WTC11 (cell line): ENCODE data around the gene GJA3.

Source experiments
- CTCF ChIP-seq: fragments of 200-600 bp; IDR thresholded peaks from 2 replicates; pipeline ENCODE4 v1.8.0; 2022; ENCODE audit warnings: antibody characterized with exemption
- MYBL2 ChIP-seq: sonication (generic); formaldehyde crosslinking; IDR thresholded peaks from 2 replicates; pipeline ENCODE4 v1.8.1; 2023; ENCODE audit warnings: mild to moderate bottlenecking, moderate library complexity, missing genetic modification reagents
- RELA ChIP-seq: sonication (generic); formaldehyde crosslinking; IDR thresholded peaks from 2 replicates; pipeline ENCODE4 v1.8.1; 2022; ENCODE audit warnings: missing genetic modification reagents, mild to moderate bottlenecking, borderline replicate concordance
- ZNF671 ChIP-seq: fragments of 250-450 bp; sonication (Bioruptor Pico); IDR thresholded peaks from 2 replicates; pipeline ENCODE4 v1.8.0; 2021; ENCODE audit warnings: mild to moderate bottlenecking
- TF ChIP-seq, protein P1 (sequence below): sonication (generic); formaldehyde crosslinking; IDR thresholded peaks from 2 replicates; pipeline ENCODE4 v1.8.0; 2022; ENCODE audit warnings: mild to moderate bottlenecking, missing genetic modification reagents

- TF ChIP-seq RELA (no peak), CTCF (no peak), ZNF671 (CRISPR knock-in tag) (no peak), MYBL2 (CRISPR knock-in tag) (no peak)
- TF ChIP-seq, protein P1, sequence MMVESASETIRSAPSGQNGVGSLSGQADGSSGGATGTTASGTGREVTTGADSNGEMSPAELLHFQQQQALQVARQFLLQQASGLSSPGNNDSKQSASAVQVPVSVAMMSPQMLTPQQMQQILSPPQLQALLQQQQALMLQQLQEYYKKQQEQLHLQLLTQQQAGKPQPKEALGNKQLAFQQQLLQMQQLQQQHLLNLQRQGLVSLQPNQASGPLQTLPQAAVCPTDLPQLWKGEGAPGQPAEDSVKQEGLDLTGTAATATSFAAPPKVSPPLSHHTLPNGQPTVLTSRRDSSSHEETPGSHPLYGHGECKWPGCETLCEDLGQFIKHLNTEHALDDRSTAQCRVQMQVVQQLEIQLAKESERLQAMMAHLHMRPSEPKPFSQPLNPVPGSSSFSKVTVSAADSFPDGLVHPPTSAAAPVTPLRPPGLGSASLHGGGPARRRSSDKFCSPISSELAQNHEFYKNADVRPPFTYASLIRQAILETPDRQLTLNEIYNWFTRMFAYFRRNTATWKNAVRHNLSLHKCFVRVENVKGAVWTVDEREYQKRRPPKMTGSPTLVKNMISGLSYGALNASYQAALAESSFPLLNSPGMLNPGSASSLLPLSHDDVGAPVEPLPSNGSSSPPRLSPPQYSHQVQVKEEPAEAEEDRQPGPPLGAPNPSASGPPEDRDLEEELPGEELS (CRISPR knock-in tag): no peak
Measured at GRCh38 chr13:20151016-20151415, 9.8 kb downstream of the GJA3 start.
